ENCODE measurements around the gene WIPI1.

WIPI1 gene

DNA sequence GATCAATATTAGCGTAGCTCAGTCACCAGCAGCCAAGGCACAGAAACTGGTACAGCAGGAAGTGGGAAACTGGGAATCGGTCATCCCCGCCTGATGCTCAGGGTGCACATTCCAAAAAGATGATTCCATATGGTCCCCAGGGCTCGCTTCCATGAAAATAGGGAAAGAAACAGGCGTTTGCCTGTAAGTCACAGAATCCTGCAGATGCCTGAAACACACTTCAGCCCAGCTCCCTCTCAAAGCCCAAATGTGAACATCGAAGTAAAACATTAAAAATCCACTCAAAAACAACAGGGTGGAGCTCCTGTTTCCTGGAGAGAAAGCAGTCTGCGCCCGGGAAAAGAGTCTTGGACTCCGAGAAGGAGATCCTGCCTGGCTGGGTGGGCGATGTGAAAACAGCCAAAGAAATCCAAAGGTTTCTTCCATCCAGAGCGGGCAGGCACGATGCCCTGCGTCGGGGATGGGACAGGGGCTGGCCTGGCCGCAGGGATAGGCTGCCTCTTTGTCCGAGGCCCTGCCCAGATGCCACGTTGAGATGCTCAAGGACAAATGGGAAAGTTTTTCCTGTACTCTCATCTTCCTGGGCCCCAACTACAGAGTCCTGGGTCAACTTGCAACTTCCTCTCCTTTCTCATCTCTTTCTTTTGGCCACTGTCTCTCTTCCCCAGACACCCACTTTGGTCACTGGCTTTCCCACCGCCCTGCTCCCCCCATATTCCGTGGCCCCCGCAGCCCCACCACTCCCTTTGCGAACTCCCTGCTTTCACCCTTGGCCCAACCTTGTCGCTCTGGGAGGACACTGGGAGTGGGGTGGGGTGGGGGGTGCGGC lies 743 bp downstream of the WIPI1 start:
- TF ChIP-seq CTCF (IDR thresholded peaks at IDR 0.05; ENCODE audit: insufficient read depth, low read depth, low read length, missing control alignments): no peak
- peak overlapping the region; percentile 90 for H3K4me3 ChIP-seq (ENCODE audit: low read depth, low read length)
- peak; percentile 37 for DNase-seq (ENCODE audit: low read depth)

DNA sequence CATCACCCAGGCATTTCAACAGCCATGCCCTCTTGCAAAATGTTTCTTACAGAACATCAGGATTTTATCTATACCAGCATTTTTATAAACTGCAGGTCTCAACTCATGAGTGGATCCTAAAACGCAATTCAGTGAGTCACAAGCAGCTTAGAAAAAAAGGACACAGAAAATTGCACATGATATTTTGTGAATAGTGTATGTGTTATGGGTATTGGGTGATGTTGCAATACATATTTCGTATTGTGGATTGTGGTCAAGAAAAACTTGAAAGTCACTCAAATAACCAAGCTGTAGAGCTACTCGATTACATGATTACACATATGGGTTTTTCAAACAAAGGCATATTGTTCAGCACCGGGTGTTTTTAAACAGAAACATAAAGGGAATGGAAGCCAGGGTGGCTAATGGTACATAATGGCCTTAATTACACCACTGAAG lies 1.4 kb downstream of the WIPI1 start:
- DNase-seq (ENCODE audit: low read depth): no peak
- peak overlapping the region; percentile 90 for H3K4me3 ChIP-seq (ENCODE audit: low read depth, low read length)
- no peak for TF ChIP-seq CTCF (IDR thresholded peaks at IDR 0.05; ENCODE audit: insufficient read depth, low read depth, low read length, missing control alignments)

DNA sequence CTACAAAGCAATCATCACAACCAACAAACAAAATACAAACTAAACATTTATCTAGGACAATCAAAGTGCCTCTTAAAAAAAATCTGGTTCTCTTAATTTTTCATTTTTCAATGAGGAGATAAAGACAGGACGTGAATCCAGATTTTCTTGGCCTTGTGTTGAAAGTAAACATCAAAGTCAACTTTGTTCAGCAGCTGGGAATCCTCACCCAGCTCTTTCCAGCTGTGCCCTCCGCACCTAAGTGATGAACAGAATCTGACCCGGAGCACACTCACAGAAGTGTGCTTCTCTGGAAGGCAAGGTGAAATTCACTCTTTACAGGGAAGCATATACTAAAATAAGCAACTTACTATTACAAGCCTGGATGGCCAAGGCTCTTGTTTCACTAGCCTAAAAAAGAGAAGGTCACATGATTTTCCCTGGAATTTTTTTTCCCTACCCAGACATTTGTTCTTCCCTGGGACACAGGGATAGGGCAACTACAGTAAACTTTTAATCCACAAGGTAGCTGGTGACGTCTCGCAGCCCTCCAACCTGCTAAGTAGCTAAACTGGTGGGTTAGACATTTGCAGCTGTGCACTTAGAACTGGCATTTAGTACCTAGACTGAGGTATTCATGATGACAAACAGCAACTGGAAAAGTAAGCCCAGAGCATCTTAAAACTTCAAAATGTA lies 3.2 kb downstream of the WIPI1 start:
- no peak overlapping the region for H3K4me3 ChIP-seq (ENCODE audit: low read depth, low read length)
- no peak for DNase-seq (ENCODE audit: low read depth)
- TF ChIP-seq CTCF (IDR thresholded peaks at IDR 0.05; ENCODE audit: insufficient read depth, low read depth, low read length, missing control alignments): no peak

DNA sequence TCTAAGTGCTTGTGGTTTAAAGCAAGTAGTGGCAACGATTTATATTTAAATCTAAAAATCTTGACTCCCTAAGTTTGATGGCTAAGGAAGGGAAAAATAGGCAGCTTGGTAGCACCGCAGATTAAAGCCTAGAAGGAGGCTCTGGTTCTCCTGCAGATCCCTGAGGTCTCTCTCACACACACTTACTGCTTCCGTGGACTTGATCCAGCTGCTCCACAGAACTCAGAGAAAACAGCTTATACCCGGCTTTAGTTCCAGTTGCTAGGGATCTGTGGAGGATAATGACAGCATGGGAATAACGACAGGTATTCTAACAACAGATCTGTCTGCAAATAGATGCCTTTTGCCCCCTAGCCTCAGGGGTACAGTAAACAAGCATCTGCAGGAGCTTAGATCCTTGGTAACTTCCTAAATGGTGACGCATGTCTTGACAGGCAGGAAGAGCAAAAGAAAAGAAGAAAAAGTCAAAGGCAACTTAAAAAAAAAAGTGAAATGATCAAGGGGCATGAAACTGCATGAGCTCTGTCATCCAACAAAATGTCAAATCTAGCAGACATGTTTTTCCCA lies 4.5 kb downstream of the WIPI1 start:
- TF ChIP-seq CTCF (IDR thresholded peaks at IDR 0.05; ENCODE audit: insufficient read depth, low read depth, low read length, missing control alignments): no peak
- DNase-seq (ENCODE audit: low read depth): no peak
- H3K4me3 ChIP-seq (ENCODE audit: low read depth, low read length): no peak overlapping the region

GRCh38 chr17:68451670-68452354 lies 5.5 kb downstream of the WIPI1 start:
- no peak overlapping the region for H3K4me3 ChIP-seq (ENCODE audit: low read depth, low read length)
- TF ChIP-seq CTCF (IDR thresholded peaks at IDR 0.05; ENCODE audit: insufficient read depth, low read depth, low read length, missing control alignments): no peak
- no peak for DNase-seq (ENCODE audit: low read depth)

GRCh38 chr17:68450801-68451200 lies 6.5 kb downstream of the WIPI1 start:
- no peak for TF ChIP-seq CTCF (IDR thresholded peaks at IDR 0.05; ENCODE audit: insufficient read depth, low read depth, low read length, missing control alignments)
- no peak for DNase-seq (ENCODE audit: low read depth)
- no peak overlapping the region for H3K4me3 ChIP-seq (ENCODE audit: low read depth, low read length)
